Bronchial epithelial cell (primary cell): ENCODE results near the gene GNAI1. TPM values are rescaled to one million over a fixed set of nuclear protein-coding genes. Genes with fewer than 3 reads are reported as not detected.

Source experiments
- DNase-seq: peaks from one replicate; pipeline ENCODE4 v3.0.0-alpha.2; 2010; ENCODE audit warnings: low read depth
- FAIRE-seq: peaks from 2 replicates; lab custom pipeline; 2011; peaks lifted over from hg19 to GRCh38; lab: Jason Lieb, UNC
- H3K27me3 ChIP-seq: 2 replicates; pipeline ENCODE4 v1.5.1; 2011; ENCODE audit warnings: low read length; ENCODE audit not compliant: control insufficient read depth, insufficient read depth
- H3K36me3 ChIP-seq: 2 replicates; pipeline ENCODE4 v1.5.1; 2011; ENCODE audit warnings: low read length; ENCODE audit not compliant: control insufficient read depth, insufficient read depth
- H3K4me3 ChIP-seq: 2 replicates; pipeline ENCODE4 v1.5.1; 2011; ENCODE audit warnings: mild to moderate bottlenecking, low read depth, low read length, control low read depth
- total RNA-seq: library from RNA; depleted of rRNA; stranded (reverse); fragments of >200 nt; gene quantifications from 2 replicates; pipeline ENCODE4 v1.2.1, GENCODE V29; 2014
- TF ChIP-seq, protein P1 (sequence below): IDR thresholded peaks from 2 replicates; pipeline ENCODE4 v1.5.1; 2011; ENCODE audit warnings: mild to moderate bottlenecking, moderate library complexity, low read length, control low read depth, inconsistent platforms; ENCODE audit not compliant: insufficient read depth, severe bottlenecking

GNAI1 gene
- total RNA-seq, 1 donor from 2014 or later: 56.1 TPM

GRCh38 chr7:80216996-80217842 lies 82.6 kb downstream of the GNAI1 start:
- H3K4me3 ChIP-seq: no peak overlapping the region
- H3K27me3 ChIP-seq: no peaks in the 10 kb centered on the region
- H3K36me3 ChIP-seq: peaks cover 2% of the 10 kb centered on the region
- TF ChIP-seq, protein P1, sequence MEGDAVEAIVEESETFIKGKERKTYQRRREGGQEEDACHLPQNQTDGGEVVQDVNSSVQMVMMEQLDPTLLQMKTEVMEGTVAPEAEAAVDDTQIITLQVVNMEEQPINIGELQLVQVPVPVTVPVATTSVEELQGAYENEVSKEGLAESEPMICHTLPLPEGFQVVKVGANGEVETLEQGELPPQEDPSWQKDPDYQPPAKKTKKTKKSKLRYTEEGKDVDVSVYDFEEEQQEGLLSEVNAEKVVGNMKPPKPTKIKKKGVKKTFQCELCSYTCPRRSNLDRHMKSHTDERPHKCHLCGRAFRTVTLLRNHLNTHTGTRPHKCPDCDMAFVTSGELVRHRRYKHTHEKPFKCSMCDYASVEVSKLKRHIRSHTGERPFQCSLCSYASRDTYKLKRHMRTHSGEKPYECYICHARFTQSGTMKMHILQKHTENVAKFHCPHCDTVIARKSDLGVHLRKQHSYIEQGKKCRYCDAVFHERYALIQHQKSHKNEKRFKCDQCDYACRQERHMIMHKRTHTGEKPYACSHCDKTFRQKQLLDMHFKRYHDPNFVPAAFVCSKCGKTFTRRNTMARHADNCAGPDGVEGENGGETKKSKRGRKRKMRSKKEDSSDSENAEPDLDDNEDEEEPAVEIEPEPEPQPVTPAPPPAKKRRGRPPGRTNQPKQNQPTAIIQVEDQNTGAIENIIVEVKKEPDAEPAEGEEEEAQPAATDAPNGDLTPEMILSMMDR: no peak
- DNase-seq (no peak), FAIRE-seq (no peak)

DNA sequence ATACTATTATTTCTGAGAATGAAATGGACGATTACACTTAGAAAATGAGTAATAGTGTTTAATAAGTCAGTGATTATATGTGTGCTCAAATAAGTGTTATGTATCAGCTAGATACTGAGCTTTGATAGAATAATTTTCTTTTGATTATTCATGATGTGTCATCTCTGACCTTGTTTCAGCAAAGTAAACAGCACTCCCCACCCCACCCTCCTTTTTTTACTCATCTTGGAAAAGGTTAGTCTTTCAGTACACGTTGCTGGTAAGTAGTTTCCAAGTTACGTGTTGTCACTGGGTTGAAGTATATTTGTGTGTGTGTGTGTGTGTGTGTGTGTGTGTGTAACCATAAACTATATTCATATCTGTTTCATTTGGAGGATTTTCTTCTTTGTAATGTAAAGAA lies 84.1 kb downstream of the GNAI1 start:
- TF ChIP-seq, protein P1: no peak
- Histone ChIP-seq H3K27me3 (no peaks in the 10 kb centered on the region), H3K36me3 (no peaks in the 10 kb centered on the region), H3K4me3 (no peak overlapping the region)
- DNase-seq: peak; percentile 99
- FAIRE-seq: no peak

DNA sequence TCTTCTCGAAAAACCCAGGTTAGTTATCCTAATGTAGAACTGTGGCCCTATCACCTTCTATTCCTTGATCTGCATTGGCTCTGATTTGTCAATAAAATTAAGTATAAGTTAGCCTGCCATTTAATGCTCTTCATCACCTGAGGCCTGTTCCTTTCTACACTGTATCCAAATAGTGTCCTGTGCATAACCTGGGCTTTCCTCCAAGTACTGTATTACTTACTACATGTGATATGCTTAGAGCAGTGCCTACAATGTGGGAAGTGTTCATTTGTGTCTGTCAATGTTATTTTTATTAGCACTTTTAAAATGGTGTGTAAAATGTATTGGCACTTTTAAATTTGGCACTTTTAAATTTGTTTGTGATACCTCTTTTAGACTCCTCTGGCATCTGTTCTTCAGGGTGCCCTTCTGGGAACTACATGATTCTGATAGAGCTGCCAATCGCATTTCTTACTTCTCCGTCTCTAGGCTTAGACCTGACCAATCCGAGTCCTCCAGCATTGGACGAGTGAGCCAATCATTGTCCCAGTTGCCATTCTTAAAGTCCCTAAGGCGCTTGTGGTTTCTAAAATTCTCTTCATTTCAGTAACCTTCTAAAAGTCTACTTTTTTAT lies 85.5 kb downstream of the GNAI1 start:
- no peaks in the 10 kb centered on the region for H3K36me3 ChIP-seq
- TF ChIP-seq, protein P1: no peak
- H3K27me3 ChIP-seq: no peaks in the 10 kb centered on the region
- DNase-seq: no peak
- no peak overlapping the region for H3K4me3 ChIP-seq
- no peak for FAIRE-seq

DNA sequence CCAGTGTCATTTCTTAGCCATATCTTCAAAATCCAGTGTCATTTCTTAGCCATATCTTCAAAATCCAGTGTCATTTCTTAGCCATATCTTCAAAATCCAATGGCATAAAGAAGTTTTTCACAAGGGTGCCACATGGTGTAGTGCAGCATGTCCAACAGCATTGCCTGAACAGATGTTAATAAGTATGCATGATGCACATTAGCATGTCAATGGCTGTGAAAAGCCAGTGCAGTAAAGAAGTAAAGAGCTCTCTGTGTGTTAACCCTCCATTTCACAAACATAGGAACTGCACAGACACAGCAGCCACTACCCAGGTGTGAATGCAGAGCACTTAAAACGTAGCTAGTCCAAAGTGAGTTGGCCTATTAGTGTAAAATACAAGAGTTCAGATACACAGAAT lies 89.8 kb downstream of the GNAI1 start:
- no peak for FAIRE-seq
- Histone ChIP-seq H3K27me3 (no peaks in the 10 kb centered on the region), H3K36me3 (no peaks in the 10 kb centered on the region), H3K4me3 (no peak overlapping the region)
- no peak for DNase-seq
- TF ChIP-seq, protein P1: no peak

DNA sequence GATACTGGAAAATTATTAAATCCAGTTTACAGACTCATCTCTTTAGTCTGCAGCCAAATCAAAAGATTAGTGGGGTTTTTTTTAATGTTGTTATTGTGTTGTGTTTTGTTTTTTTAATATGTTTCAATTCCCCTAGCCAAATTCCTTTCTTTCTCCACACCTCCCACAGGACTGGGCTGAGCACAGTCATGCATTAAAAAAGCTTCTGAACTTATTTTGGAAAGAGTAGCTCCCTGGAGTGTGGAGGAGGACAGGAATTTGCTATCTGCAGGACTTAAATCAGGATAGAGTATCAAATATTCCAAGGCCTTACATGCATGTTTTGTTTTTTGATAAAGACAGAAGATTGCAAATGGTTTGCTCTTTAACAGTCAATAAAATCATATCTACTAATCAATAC lies 90.7 kb downstream of the GNAI1 start:
- DNase-seq (no peak), FAIRE-seq (no peak)
- TF ChIP-seq, protein P1: no peak
- H3K4me3 ChIP-seq: no peak overlapping the region
- H3K36me3 ChIP-seq: no peaks in the 10 kb centered on the region
- no peaks in the 10 kb centered on the region for H3K27me3 ChIP-seq
